ENCODE measurements around the gene JOSD2.

JOSD2 gene

DNA sequence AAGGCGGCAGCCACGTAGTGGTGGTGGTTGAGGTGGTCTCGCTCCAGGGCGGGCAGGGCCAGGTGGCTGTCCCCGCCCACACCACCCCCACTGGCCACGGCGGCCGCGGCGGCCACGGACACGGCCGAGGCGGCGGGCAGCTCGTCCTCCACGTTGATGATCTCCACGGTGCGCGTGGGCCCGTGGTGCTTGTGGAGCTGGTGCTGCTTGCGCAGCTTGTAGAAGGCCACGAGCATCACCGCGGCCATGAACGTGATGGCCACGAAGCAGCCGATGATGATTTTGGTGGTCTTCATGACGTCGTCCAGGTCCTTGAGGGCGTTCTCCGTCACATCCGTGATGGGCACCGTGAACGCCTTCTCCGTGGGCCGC lies 6.7 kb upstream of the JOSD2 start:
- H3K9ac ChIP-seq (ENCODE audit: low read depth, low read length): no peak overlapping the region

DNA sequence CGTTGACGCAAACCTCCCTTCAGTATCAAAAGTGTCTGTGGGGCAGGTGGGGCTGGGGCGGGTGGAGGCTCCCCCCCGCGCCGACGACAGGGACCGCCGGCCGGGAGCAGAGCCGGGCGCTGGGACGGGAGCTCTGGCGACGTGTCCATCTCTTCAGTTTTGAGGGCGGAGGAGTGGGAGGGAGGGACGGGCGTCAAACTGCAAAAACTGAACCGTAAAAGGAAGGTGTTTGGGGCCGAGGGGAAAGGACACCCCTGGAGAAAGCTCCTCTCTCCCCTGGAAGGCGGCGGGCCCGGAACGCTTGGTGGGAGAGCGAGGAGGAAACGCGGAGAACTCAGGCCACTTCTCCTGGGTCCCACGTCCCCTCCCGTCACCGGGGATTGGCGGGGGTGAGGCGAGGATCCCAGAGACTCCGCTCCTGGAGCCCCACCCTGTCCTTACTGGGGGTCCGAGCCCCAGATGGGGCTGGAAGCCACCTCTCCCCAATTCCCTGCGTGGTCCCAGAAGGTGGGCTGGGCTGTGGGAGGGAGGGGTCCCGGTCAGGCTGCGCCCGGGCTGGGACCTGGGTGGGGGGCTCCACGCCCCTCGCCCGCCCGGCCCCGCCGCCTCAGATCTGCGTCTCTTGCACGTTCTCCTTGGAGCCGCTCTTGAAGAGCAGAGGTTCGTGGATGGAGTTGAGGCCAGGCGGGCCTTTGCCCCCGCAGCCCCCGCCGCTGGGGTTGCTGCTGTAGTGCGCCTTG lies 6.1 kb upstream of the JOSD2 start:
- peaks cover 10% of the 10 kb centered on the region for H3K36me3 ChIP-seq (ENCODE audit: control insufficient read depth, insufficient read depth, low read length)
- H3K9ac ChIP-seq (ENCODE audit: low read depth, low read length): no peak overlapping the region
- H3K4me1 ChIP-seq (ENCODE audit: control insufficient read depth, insufficient read depth, low read length): no peaks in the 10 kb centered on the region
- H3K9me3 ChIP-seq (ENCODE audit: control insufficient read depth, insufficient read depth, low read length): no peaks in the 10 kb centered on the region
- H3K4me3 ChIP-seq (ENCODE audit: low read depth, low read length): peak overlapping the region; percentile 18
- peaks cover 4% of the 10 kb centered on the region for H3K27me3 ChIP-seq (ENCODE audit: control insufficient read depth, insufficient read depth, low read length)

More for the DNA sequence above, 6.7 kb upstream of the JOSD2 start:
- Histone ChIP-seq H3K4me3 (ENCODE audit: low read depth, low read length) (no peak overlapping the region), H3K36me3 (ENCODE audit: control insufficient read depth, insufficient read depth, low read length) (peaks cover 10% of the 10 kb centered on the region), H3K4me1 (ENCODE audit: control insufficient read depth, insufficient read depth, low read length) (no peaks in the 10 kb centered on the region), H3K27me3 (ENCODE audit: control insufficient read depth, insufficient read depth, low read length) (peaks cover 4% of the 10 kb centered on the region), H3K9me3 (ENCODE audit: control insufficient read depth, insufficient read depth, low read length) (no peaks in the 10 kb centered on the region)

DNA sequence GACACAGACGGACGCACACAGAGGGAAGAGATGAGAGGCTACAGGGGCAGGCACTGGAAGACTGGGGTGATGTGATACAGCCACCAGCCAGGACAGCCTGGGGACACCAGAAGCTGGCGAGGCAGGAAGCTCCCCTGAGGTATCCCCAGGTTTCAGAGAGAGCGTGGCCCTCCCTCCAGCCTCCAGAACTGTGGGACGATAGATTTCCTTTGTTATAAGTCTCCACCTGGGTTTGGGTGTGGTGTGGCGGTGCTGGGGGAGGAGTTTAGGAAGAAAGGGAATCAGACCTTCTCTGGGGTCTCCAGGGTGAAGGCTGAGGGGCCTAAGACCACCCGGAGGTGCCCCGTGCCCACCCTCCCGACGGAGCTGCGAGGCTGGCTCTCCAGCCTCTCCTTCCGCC lies 5.5 kb upstream of the JOSD2 start:
- Histone ChIP-seq H3K4me3 (ENCODE audit: low read depth, low read length) (peak overlapping the region; percentile 18), H3K27me3 (ENCODE audit: control insufficient read depth, insufficient read depth, low read length) (peaks cover 4% of the 10 kb centered on the region), H3K9me3 (ENCODE audit: control insufficient read depth, insufficient read depth, low read length) (no peaks in the 10 kb centered on the region), H3K36me3 (ENCODE audit: control insufficient read depth, insufficient read depth, low read length) (peaks cover 10% of the 10 kb centered on the region), H3K9ac (ENCODE audit: low read depth, low read length) (no peak overlapping the region), H3K4me1 (ENCODE audit: control insufficient read depth, insufficient read depth, low read length) (no peaks in the 10 kb centered on the region)

DNA sequence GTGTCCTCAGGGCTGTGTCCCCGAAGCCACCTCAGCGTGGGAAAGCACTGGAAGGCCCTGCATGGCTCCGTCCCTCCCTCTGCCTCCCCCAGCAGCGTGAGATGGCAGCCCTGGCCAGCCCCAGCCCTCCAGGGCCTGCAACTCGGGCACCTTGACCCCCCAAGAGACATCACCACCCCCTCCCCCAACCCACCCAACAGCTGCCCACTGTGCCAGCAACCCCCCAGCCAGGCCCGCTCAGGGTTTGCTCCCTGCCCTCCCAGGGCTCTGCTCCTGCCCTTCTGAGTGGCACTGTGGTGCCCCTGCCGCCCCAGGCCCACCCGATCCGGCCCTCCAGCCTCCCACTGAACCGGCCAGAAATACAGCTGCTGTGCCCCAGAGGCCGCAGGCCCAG lies 4.2 kb upstream of the JOSD2 start:
- peaks cover 4% of the 10 kb centered on the region for H3K27me3 ChIP-seq (ENCODE audit: control insufficient read depth, insufficient read depth, low read length)
- no peak overlapping the region for H3K9ac ChIP-seq (ENCODE audit: low read depth, low read length)

DNA sequence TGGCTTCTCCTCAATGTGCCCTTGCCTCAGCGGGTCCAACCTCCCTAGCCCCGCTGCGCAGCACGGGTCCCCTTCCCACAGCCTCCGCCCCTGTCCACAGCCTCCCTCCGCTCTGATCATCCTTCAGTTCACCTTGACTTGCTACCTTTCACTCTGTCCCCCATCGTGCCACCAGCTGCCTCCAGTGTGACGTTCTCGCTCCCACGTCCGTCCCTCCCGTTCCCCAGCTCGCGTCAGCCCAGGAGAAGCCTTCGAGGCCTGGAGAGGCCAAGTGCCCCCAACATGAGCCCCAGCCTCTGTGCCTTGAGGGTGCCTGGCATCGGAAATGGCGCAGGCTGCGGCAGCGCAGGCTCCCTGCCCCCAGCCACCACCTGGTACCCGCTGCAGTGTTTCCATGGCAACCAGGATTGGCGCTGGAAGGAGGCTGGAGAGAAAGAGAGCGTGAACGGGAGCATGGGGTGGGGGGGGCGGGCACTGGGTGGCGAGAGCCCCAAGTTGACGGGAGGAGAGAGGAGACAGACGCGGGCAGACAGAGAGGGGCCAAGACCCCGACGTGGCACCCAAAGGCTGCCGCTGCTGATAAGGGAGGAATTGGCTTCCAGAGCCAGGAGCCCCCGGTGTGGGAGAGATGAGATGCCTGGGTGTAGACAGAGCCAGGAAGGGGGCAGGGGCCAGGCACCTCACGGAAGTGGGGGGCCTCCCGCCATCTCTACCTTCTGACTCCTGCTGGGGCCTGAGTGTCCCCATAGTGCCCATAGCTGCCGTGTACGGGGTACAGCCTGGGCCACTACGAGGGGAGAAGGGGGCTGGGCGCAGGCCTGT lies 3.6 kb upstream of the JOSD2 start:
- H3K4me3 ChIP-seq (ENCODE audit: low read depth, low read length): no peak overlapping the region
- H3K9me3 ChIP-seq (ENCODE audit: control insufficient read depth, insufficient read depth, low read length): no peaks in the 10 kb centered on the region
- peaks cover 5% of the 10 kb centered on the region for H3K27me3 ChIP-seq (ENCODE audit: control insufficient read depth, insufficient read depth, low read length)
- H3K9ac ChIP-seq (ENCODE audit: low read depth, low read length): no peak overlapping the region
- peaks cover 10% of the 10 kb centered on the region for H3K36me3 ChIP-seq (ENCODE audit: control insufficient read depth, insufficient read depth, low read length)
- H3K4me1 ChIP-seq (ENCODE audit: control insufficient read depth, insufficient read depth, low read length): no peaks in the 10 kb centered on the region

More for the DNA sequence above, 4.2 kb upstream of the JOSD2 start:
- H3K4me3 ChIP-seq (ENCODE audit: low read depth, low read length): no peak overlapping the region
- H3K36me3 ChIP-seq (ENCODE audit: control insufficient read depth, insufficient read depth, low read length): peaks cover 10% of the 10 kb centered on the region
- H3K9me3 ChIP-seq (ENCODE audit: control insufficient read depth, insufficient read depth, low read length): no peaks in the 10 kb centered on the region
- H3K4me1 ChIP-seq (ENCODE audit: control insufficient read depth, insufficient read depth, low read length): no peaks in the 10 kb centered on the region

DNA sequence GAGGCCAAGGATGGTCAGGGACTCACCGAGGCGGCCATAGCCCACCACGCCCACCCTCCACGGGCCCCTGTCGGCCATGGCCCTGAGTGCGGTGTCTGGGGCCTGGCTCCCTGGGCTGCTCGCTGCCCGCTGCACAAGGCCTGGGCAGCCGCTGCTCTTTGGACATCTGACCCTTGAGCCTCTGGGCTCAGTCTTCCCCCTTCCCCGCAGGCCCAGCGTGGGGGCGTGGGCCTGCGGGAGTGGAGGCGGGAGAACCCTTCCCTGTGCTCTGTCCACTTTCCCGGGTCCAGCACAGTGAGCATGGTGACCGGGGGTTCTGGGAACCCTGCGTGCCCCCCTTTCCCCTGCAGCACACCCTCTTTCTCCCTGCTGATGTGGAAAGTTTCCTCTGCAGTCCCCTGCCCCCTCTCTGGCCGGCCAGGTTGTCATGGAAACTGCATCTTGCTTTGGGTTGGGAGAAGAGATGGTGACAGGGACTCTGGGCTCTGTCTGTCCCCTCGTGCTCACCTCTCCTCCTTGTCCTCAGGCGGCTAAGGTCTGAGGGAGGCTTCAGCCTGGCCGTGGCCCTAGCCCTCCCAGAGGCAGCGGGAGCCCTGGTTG lies 2.9 kb upstream of the JOSD2 start, which contains the start of gene ASPDH:
TSS of gene ASPDH (minus strand) at position 168 of the 600 bp plus-strand sequence. CDS start at position 78, 90 bp downstream.
- no peak within 1 kb of the TSS for H3K9ac ChIP-seq (ENCODE audit: low read depth, low read length)
- no peak within 1 kb of the TSS for H3K4me3 ChIP-seq (ENCODE audit: low read depth, low read length)

DNA sequence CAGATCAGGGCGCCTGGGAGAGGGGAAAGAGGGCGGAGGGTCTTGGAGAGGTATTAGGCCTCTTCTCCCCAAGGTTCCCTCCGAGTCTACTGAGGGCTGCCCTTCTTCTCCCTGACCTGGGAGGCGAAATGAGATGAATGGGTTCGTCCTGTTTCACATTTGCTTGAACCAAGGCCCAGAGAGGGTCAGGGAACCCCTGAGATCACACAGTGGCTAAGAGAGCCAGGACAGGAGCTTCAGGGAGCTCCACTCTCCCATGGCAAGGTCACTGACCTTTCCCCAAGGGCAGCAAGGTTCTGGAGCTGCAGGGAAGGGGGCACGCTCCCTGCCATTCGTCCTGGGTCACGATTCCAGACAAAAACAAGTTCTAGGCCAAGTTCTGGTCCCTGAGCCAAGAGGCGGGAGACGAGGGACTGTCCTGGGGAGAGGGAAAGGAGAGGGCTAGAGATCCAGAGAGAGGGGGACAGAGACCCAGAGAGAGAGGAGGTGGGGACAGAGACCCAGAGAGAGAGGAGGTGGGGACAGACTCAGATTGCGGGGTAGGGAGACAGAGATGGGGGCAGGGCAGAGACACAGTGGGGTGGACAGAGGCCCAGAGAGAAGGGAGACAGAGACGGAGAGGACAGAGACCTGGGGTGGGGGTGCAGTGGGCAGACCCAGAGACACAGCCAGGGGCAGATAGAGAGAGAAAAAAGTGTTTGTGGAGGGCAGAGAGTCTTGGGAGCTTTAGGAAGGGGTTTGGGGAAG lies 2.2 kb upstream of the JOSD2 start:
- Histone ChIP-seq H3K9ac (ENCODE audit: low read depth, low read length) (no peak overlapping the region), H3K4me1 (ENCODE audit: control insufficient read depth, insufficient read depth, low read length) (no peaks in the 10 kb centered on the region)

More for the DNA sequence above, 2.9 kb upstream of the JOSD2 start, which contains the start of gene ASPDH:
- Histone ChIP-seq H3K4me1 (ENCODE audit: control insufficient read depth, insufficient read depth, low read length) (no peaks in the 10 kb centered on the region), H3K27me3 (ENCODE audit: control insufficient read depth, insufficient read depth, low read length) (peaks cover 9% of the 10 kb centered on the region), H3K36me3 (ENCODE audit: control insufficient read depth, insufficient read depth, low read length) (peaks cover 10% of the 10 kb centered on the region), H3K9me3 (ENCODE audit: control insufficient read depth, insufficient read depth, low read length) (no peaks in the 10 kb centered on the region)

DNA sequence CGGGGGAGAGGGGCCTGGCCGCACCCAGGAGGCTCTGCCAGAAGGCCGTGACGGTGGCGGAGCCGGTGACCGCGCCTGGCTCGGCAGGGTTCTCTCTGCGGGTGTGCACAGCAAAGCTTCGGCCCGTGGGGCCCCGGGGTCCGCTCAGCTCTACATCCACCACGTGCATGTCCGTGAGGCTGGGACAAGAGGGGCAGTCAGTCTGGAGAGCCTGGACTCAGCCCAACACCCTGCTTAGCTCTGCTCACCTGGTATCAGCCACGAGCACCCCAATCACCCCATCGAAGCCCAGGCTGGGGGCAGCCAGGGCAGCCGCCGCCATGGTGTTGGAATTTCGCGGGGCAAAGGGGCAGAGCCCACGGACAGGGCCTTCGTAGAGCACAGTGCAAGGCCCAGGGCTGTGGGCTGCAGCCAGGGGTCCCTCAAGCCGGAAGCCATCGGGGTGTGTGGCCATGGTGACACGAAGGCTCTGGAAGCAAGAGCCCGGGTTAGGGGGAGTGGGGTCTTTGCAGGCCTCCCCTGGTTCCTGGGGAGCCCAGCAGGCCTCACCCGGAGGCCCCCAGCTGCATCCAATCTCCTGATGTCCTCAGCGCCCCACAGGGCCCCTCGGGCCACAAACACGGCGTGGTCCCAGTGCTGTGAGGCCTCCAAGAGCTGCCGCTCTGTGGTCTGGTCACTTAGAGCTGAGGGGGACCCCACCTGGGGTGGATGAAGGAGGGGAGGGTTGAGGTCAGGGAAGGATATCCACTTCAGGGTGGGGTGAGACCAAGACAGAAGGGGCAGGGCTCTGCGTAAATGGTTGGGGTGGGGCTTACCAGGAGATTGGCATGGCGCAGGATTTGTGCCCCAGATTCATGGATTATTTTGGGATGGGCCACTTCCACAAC lies 1.4 kb upstream of the JOSD2 start:
- peak overlapping the region; percentile 62 for H3K4me3 ChIP-seq (ENCODE audit: low read depth, low read length)
- no peaks in the 10 kb centered on the region for H3K36me3 ChIP-seq (ENCODE audit: control insufficient read depth, insufficient read depth, low read length)
- H3K9ac ChIP-seq (ENCODE audit: low read depth, low read length): peak overlapping the region; percentile 24
- H3K9me3 ChIP-seq (ENCODE audit: control insufficient read depth, insufficient read depth, low read length): no peaks in the 10 kb centered on the region
- H3K27me3 ChIP-seq (ENCODE audit: control insufficient read depth, insufficient read depth, low read length): peaks cover 12% of the 10 kb centered on the region
- H3K4me1 ChIP-seq (ENCODE audit: control insufficient read depth, insufficient read depth, low read length): no peaks in the 10 kb centered on the region

More for the DNA sequence above, 2.2 kb upstream of the JOSD2 start:
- Histone ChIP-seq H3K4me3 (ENCODE audit: low read depth, low read length) (no peak overlapping the region), H3K9me3 (ENCODE audit: control insufficient read depth, insufficient read depth, low read length) (no peaks in the 10 kb centered on the region), H3K27me3 (ENCODE audit: control insufficient read depth, insufficient read depth, low read length) (peaks cover 9% of the 10 kb centered on the region), H3K36me3 (ENCODE audit: control insufficient read depth, insufficient read depth, low read length) (peaks cover 4% of the 10 kb centered on the region)

DNA sequence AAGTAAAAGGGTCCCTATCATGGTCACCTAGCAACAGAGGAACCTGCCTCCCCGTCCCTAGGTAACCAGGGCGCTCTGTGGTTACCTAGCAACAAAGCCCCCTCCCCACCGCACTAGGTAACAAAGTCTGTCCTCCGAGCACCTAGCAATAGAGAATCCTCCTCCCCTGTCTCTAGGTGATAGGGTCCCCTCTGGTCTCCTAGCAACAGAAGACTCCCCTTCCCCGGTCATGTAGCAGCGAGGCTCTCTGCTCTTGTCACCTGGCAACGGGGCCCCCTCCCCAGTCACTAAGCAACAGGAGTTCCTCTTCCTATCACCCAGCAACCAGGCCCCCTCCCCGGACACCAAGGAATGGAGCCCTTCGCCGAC lies 307 bp downstream of the JOSD2 start:
- peak overlapping the region; percentile 62 for H3K4me3 ChIP-seq (ENCODE audit: low read depth, low read length)
- no peaks in the 10 kb centered on the region for H3K4me1 ChIP-seq (ENCODE audit: control insufficient read depth, insufficient read depth, low read length)
- no peak overlapping the region for H3K9ac ChIP-seq (ENCODE audit: low read depth, low read length)

DNA sequence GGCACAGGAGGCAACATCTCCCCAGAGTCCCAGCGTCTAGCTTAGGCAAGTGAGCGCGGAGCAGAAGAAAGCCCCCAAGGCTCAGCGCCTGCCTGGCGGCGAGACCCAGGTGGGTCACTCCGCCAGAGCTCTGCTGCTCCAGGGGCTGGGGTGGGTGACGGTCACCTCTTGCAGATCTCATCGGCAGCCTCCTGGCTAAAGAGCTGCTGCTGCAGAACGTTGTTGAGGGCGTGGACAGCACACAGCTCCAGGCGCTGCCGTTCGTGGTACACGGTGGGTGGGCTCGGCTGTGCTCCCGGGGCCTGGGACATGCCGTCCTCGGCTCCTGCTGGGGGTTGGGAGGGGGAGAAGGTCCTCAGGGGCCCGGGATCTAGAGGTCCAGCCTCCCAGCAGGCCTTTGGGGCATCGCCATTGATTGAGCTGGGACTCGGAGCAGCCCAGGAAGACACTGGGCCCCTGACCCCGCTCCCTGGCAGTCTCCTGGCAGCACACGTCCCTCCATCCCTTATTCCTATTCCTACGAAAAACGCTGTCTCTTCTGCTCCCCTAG lies 795 bp downstream of the JOSD2 start:
- no peaks in the 10 kb centered on the region for H3K9me3 ChIP-seq (ENCODE audit: control insufficient read depth, insufficient read depth, low read length)
- no peak overlapping the region for H3K9ac ChIP-seq (ENCODE audit: low read depth, low read length)
- H3K27me3 ChIP-seq (ENCODE audit: control insufficient read depth, insufficient read depth, low read length): peaks cover 8% of the 10 kb centered on the region
- H3K4me1 ChIP-seq (ENCODE audit: control insufficient read depth, insufficient read depth, low read length): no peaks in the 10 kb centered on the region
- H3K4me3 ChIP-seq (ENCODE audit: low read depth, low read length): peak overlapping the region; percentile 62
- no peaks in the 10 kb centered on the region for H3K36me3 ChIP-seq (ENCODE audit: control insufficient read depth, insufficient read depth, low read length)

More for the DNA sequence above, 307 bp downstream of the JOSD2 start:
- Histone ChIP-seq H3K9me3 (ENCODE audit: control insufficient read depth, insufficient read depth, low read length) (no peaks in the 10 kb centered on the region), H3K27me3 (ENCODE audit: control insufficient read depth, insufficient read depth, low read length) (peaks cover 10% of the 10 kb centered on the region), H3K36me3 (ENCODE audit: control insufficient read depth, insufficient read depth, low read length) (no peaks in the 10 kb centered on the region)
